ENCODE data around the gene SNHG17. TPM values are rescaled to one million over a fixed set of nuclear protein-coding genes. Genes with fewer than 3 reads are reported as not detected.
A peak's percentile ranks its signal among the peaks of the same experiment; 100 is the strongest.

SNHG17 gene
- total and polyA plus RNA-seq, 9 of the 15 experiments (the other 6 are each of a cell fraction or from before 2014, with no cell fraction given) = 29.8 to 106 (median 57.7) TPM

DNA sequence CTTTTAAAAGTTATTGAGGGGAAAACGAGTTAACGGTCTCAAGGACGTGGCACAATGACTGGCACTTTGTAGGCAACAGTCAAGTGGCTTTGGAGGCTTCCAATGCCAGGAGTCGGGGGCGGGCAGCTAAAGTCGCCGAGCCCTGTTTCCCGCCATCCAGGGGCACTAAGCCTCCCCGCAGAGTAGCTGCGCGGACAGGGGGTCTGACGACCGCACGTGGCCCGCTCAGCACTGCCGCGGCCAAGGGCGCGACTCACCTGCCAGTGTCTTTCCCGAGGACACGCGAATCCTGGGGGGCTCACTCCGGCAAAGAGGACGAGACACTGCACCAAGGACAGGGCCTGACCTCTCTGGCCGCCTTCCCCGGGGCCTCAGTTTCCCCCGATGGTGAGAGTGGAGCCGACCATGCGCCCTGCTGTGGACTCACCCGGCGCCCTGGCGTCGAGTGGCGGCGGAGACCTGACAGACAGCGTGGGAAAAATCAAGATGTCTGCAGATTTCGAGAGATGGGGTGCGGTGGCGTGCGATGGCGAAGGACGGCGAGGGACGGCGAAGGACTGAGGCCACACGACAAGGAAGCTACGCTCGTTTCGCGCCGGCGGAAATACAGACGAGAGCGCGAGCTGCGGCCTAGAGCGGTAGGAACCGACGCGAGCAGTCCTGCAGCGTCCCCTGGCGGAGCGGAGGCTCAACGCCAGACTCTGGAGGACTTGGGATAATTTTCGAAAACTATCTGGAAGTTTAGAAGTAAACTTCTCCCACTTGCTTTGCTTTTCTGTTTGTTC, at the start of gene SNHG17 (continued):
- TF ChIP-seq, protein P1, sequence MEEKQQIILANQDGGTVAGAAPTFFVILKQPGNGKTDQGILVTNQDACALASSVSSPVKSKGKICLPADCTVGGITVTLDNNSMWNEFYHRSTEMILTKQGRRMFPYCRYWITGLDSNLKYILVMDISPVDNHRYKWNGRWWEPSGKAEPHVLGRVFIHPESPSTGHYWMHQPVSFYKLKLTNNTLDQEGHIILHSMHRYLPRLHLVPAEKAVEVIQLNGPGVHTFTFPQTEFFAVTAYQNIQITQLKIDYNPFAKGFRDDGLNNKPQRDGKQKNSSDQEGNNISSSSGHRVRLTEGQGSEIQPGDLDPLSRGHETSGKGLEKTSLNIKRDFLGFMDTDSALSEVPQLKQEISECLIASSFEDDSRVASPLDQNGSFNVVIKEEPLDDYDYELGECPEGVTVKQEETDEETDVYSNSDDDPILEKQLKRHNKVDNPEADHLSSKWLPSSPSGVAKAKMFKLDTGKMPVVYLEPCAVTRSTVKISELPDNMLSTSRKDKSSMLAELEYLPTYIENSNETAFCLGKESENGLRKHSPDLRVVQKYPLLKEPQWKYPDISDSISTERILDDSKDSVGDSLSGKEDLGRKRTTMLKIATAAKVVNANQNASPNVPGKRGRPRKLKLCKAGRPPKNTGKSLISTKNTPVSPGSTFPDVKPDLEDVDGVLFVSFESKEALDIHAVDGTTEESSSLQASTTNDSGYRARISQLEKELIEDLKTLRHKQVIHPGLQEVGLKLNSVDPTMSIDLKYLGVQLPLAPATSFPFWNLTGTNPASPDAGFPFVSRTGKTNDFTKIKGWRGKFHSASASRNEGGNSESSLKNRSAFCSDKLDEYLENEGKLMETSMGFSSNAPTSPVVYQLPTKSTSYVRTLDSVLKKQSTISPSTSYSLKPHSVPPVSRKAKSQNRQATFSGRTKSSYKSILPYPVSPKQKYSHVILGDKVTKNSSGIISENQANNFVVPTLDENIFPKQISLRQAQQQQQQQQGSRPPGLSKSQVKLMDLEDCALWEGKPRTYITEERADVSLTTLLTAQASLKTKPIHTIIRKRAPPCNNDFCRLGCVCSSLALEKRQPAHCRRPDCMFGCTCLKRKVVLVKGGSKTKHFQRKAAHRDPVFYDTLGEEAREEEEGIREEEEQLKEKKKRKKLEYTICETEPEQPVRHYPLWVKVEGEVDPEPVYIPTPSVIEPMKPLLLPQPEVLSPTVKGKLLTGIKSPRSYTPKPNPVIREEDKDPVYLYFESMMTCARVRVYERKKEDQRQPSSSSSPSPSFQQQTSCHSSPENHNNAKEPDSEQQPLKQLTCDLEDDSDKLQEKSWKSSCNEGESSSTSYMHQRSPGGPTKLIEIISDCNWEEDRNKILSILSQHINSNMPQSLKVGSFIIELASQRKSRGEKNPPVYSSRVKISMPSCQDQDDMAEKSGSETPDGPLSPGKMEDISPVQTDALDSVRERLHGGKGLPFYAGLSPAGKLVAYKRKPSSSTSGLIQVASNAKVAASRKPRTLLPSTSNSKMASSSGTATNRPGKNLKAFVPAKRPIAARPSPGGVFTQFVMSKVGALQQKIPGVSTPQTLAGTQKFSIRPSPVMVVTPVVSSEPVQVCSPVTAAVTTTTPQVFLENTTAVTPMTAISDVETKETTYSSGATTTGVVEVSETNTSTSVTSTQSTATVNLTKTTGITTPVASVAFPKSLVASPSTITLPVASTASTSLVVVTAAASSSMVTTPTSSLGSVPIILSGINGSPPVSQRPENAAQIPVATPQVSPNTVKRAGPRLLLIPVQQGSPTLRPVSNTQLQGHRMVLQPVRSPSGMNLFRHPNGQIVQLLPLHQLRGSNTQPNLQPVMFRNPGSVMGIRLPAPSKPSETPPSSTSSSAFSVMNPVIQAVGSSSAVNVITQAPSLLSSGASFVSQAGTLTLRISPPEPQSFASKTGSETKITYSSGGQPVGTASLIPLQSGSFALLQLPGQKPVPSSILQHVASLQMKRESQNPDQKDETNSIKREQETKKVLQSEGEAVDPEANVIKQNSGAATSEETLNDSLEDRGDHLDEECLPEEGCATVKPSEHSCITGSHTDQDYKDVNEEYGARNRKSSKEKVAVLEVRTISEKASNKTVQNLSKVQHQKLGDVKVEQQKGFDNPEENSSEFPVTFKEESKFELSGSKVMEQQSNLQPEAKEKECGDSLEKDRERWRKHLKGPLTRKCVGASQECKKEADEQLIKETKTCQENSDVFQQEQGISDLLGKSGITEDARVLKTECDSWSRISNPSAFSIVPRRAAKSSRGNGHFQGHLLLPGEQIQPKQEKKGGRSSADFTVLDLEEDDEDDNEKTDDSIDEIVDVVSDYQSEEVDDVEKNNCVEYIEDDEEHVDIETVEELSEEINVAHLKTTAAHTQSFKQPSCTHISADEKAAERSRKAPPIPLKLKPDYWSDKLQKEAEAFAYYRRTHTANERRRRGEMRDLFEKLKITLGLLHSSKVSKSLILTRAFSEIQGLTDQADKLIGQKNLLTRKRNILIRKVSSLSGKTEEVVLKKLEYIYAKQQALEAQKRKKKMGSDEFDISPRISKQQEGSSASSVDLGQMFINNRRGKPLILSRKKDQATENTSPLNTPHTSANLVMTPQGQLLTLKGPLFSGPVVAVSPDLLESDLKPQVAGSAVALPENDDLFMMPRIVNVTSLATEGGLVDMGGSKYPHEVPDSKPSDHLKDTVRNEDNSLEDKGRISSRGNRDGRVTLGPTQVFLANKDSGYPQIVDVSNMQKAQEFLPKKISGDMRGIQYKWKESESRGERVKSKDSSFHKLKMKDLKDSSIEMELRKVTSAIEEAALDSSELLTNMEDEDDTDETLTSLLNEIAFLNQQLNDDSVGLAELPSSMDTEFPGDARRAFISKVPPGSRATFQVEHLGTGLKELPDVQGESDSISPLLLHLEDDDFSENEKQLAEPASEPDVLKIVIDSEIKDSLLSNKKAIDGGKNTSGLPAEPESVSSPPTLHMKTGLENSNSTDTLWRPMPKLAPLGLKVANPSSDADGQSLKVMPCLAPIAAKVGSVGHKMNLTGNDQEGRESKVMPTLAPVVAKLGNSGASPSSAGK (IDR thresholded peaks at IDR 0.05) = peak; percentile 92
- TF ChIP-seq, protein P2, sequence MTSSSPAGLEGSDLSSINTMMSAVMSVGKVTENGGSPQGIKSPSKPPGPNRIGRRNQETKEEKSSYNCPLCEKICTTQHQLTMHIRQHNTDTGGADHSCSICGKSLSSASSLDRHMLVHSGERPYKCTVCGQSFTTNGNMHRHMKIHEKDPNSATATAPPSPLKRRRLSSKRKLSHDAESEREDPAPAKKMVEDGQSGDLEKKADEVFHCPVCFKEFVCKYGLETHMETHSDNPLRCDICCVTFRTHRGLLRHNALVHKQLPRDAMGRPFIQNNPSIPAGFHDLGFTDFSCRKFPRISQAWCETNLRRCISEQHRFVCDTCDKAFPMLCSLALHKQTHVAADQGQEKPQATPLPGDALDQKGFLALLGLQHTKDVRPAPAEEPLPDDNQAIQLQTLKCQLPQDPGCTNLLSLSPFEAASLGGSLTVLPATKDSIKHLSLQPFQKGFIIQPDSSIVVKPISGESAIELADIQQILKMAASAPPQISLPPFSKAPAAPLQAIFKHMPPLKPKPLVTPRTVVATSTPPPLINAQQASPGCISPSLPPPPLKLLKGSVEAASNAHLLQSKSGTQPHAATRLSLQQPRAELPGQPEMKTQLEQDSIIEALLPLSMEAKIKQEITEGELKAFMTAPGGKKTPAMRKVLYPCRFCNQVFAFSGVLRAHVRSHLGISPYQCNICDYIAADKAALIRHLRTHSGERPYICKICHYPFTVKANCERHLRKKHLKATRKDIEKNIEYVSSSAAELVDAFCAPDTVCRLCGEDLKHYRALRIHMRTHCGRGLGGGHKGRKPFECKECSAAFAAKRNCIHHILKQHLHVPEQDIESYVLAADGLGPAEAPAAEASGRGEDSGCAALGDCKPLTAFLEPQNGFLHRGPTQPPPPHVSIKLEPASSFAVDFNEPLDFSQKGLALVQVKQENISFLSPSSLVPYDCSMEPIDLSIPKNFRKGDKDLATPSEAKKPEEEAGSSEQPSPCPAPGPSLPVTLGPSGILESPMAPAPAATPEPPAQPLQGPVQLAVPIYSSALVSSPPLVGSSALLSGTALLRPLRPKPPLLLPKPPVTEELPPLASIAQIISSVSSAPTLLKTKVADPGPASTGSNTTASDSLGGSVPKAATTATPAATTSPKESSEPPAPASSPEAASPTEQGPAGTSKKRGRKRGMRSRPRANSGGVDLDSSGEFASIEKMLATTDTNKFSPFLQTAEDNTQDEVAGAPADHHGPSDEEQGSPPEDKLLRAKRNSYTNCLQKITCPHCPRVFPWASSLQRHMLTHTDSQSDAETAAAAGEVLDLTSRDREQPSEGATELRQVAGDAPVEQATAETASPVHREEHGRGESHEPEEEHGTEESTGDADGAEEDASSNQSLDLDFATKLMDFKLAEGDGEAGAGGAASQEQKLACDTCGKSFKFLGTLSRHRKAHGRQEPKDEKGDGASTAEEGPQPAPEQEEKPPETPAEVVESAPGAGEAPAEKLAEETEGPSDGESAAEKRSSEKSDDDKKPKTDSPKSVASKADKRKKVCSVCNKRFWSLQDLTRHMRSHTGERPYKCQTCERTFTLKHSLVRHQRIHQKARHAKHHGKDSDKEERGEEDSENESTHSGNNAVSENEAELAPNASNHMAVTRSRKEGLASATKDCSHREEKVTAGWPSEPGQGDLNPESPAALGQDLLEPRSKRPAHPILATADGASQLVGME (CRISPR knock-in tag; IDR thresholded peaks at IDR 0.05) = no peak
- TF ChIP-seq ATF7 (IDR thresholded peaks at IDR 0.05) = peak; percentile 87
- no peak for TF ChIP-seq IRF2 (CRISPR knock-in tag; IDR thresholded peaks at IDR 0.05)
- no peak for TF ChIP-seq ZNF408 (CRISPR knock-in tag; IDR thresholded peaks at IDR 0.05; ENCODE audit: low read depth)
- TF ChIP-seq ZFPM2 (CRISPR knock-in tag; IDR thresholded peaks at IDR 0.05) = no peak
- no peak for TF ChIP-seq NCOA2 (IDR thresholded peaks at IDR 0.05; ENCODE audit: partially characterized antibody in 2 of 2)
- TF ChIP-seq, protein P3, sequence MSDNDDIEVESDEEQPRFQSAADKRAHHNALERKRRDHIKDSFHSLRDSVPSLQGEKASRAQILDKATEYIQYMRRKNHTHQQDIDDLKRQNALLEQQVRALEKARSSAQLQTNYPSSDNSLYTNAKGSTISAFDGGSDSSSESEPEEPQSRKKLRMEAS (CRISPR knock-in tag; IDR thresholded peaks at IDR 0.05) = peak; percentile 98
- TF ChIP-seq GATAD2B (IDR thresholded peaks at IDR 0.05; ENCODE audit: borderline replicate concordance) = peak; percentile 91
- peak; percentile 96 for TF ChIP-seq GABPB1 (CRISPR knock-in tag; IDR thresholded peaks at IDR 0.05)

Data from K562 (cell line).